HCT116 (cell line): ENCODE measurements around the gene SLC39A10. TPM values are rescaled to one million over a fixed set of nuclear protein-coding genes. Genes with fewer than 3 reads are reported as not detected.

Experiments
- ATAC-seq: fragments of 200-7000 bp; cut with Tn5 transposase; 2 replicates; pipeline ENCODE4 v1.9.1; 2020; ENCODE audit warnings: mild to moderate bottlenecking, moderate library complexity
- BruUV-seq: library from RNA; stranded (reverse); fragments of 400-500 nt; replicated peaks from 2 replicates; lab custom pipeline; 2021; lab: Mats Ljungman, UMichigan
- CTCF ChIA-PET: fragments of 300-600 bp; sonication (Branson Sonifier 250); formaldehyde crosslinking; loops from one replicate; lab custom pipeline; 2021; ENCODE audit warnings: antibody characterized with exemption; lab: Charles Lee
- POLR2A ChIA-PET: fragments of 300-600, 350-600 bp; sonication (Branson Sonifier 250); formaldehyde crosslinking; loops from one replicate; lab custom pipeline; 2021; ENCODE audit warnings: antibody characterized with exemption; lab: Charles Lee
- RAD21 ChIA-PET, 2 experiments: fragments of 300-600 bp; sonication (Branson Sonifier 250); formaldehyde crosslinking; loops; one replicate each; lab custom pipeline; 2023; ENCODE audit warnings: low total read pairs in 2 of 2; ENCODE audit not compliant: uncharacterized antibody in 2 of 2, unreplicated experiment in 2 of 2, low non-redundant PET in 1 of 2; lab: Charles Lee
- DNase-seq: peaks from one replicate; pipeline ENCODE4 v3.0.0-alpha.2; 2010; ENCODE audit warnings: low read depth, low spot score
- H2AFZ ChIP-seq: fragments of 200-600 bp; shearing (Covaris generic), sonication (generic); 2 replicates; pipeline ENCODE4 v1.6.1; 2017; ENCODE audit warnings: low read depth, mixed run types, mixed read lengths, antibody characterized with exemption, low read length; ENCODE audit not compliant: poor library complexity, severe bottlenecking
- H3K27ac ChIP-seq: 2 replicates; pipeline ENCODE4 v1.5.1; 2012; ENCODE audit warnings: low read depth, low read length
- H3K27me3 ChIP-seq: fragments of 200-600 bp; sonication (generic); 2 replicates; pipeline ENCODE4 v1.6.1; 2016; ENCODE audit warnings: mixed run types, low read length, mixed read lengths; ENCODE audit not compliant: insufficient read depth
- H3K36me3 ChIP-seq, 2 experiments: fragments of 200-500 bp in 1 of 2; fragments of 200-600 bp in 1 of 2; sonication (Bioruptor generic) in 1 of 2; sonication (generic) in 1 of 2; 2 replicates each; pipeline versions ENCODE4 v1.5.1 to v1.6.1; 2014 to 2016; ENCODE audit warnings: low read length in 2 of 2, inconsistent platforms in 1 of 2, mixed read lengths in 1 of 2, mixed run types in 1 of 2; ENCODE audit not compliant: insufficient read depth in 2 of 2, control insufficient read depth in 1 of 2
- H3K4me1 ChIP-seq, 2 experiments: fragments of 200-600 bp in 1 of 2; sonication (generic) in 1 of 2; 2 replicates each; pipeline versions ENCODE4 v1.5.1 to v1.6.1; 2012 to 2017; ENCODE audit warnings: low read length in 2 of 2, inconsistent platforms in 1 of 2, mild to moderate bottlenecking in 1 of 2, mixed read lengths in 1 of 2, mixed run types in 1 of 2, moderate library complexity in 1 of 2; ENCODE audit not compliant: insufficient read depth in 2 of 2, control insufficient read depth in 1 of 2
- H3K4me2 ChIP-seq: fragments of 200-600 bp; sonication (generic); 2 replicates; pipeline ENCODE4 v1.6.1; 2017; ENCODE audit warnings: mixed run types, low read length, mixed read lengths
- H3K4me3 ChIP-seq, 2 experiments: fragments of 200-600 bp in 1 of 2; sonication (generic) in 1 of 2; replicated peaks in 1 of 2; 2 replicates each; pipeline ENCODE4 v1.5.1; 2011 to 2016; ENCODE audit warnings: low read length in 2 of 2, control low read depth in 1 of 2, low read depth in 1 of 2, mild to moderate bottlenecking in 1 of 2, mixed read lengths in 1 of 2, mixed run types in 1 of 2
- H3K79me2 ChIP-seq: fragments of 200-600 bp; sonication (generic); 2 replicates; pipeline ENCODE4 v1.6.1; 2017; ENCODE audit warnings: mild to moderate bottlenecking, mixed run types, low read length, moderate library complexity, mixed read lengths; ENCODE audit not compliant: insufficient read depth
- H3K9ac ChIP-seq: fragments of 200-600 bp; sonication (generic); 2 replicates; pipeline ENCODE4 v1.6.1; 2016; ENCODE audit warnings: low read length, mixed read lengths
- H3K9me2 ChIP-seq: fragments of 200-600 bp; sonication (generic), shearing (Covaris generic); 2 replicates; pipeline ENCODE4 v1.6.1; 2017; ENCODE audit warnings: mixed run types, mild to moderate bottlenecking, moderate library complexity; ENCODE audit not compliant: insufficient read depth
- H3K9me3 ChIP-seq, 2 experiments: fragments of 200-500 bp in 1 of 2; fragments of 200-600 bp in 1 of 2; sonication (Bioruptor generic) in 1 of 2; sonication (generic) in 1 of 2; 2 replicates each; pipeline ENCODE4 v1.6.1; 2014 to 2017; ENCODE audit warnings: low read length in 2 of 2, mixed read lengths in 2 of 2, inconsistent platforms in 1 of 2, low read depth in 1 of 2, mild to moderate bottlenecking in 1 of 2, mixed run types in 1 of 2, moderate library complexity in 1 of 2; ENCODE audit not compliant: control insufficient read depth in 1 of 2, insufficient read depth in 1 of 2
- H4K20me1 ChIP-seq: fragments of 200-600 bp; sonication (generic), shearing (Covaris generic); 2 replicates; pipeline ENCODE4 v1.6.1; 2017; ENCODE audit warnings: mixed run types, mild to moderate bottlenecking, moderate library complexity; ENCODE audit not compliant: insufficient read depth
- ATF3 ChIP-seq: IDR thresholded peaks from 2 replicates; pipeline ENCODE4 v1.6.1; 2012
- EZH2phosphoT487 ChIP-seq: fragments of 200-600 bp; IDR thresholded peaks from 2 replicates; pipeline ENCODE4 v1.6.1; 2018; ENCODE audit warnings: antibody characterized with exemption, borderline replicate concordance
- FOSL1 ChIP-seq: IDR thresholded peaks from 2 replicates; pipeline ENCODE4 v1.6.1; 2012; ENCODE audit warnings: low read depth
- JUND ChIP-seq: IDR thresholded peaks from 2 replicates; pipeline ENCODE4 v1.6.1; 2012
- SP1 ChIP-seq: IDR thresholded peaks from 2 replicates; pipeline ENCODE4 v1.6.1; 2012; ENCODE audit warnings: low read depth
- TCF7L2 ChIP-seq: IDR thresholded peaks from 2 replicates; pipeline ENCODE4 v1.7.0; 2011; ENCODE audit warnings: borderline replicate concordance, inconsistent platforms; ENCODE audit not compliant: insufficient read depth, insufficient read length; ENCODE audit errors: extremely low read depth
- ZFX ChIP-seq: fragments of 450-650 bp; IDR thresholded peaks from 2 replicates; pipeline ENCODE4 v1.6.1; 2017
- intact Hi-C: fragments of 100-400 bp; cut with micrococcal nuclease; formaldehyde crosslinking; loops from 2 replicates; pipeline ENCODE4 v1.10.0; 2022
- total RNA-seq: library from RNA; stranded (reverse); gene quantifications from one replicate; pipeline ENCODE4 v1.2.1, GENCODE V29; 2021; ENCODE audit not compliant: unreplicated experiment

SLC39A10 gene
- total RNA-seq, 1 experiment from 2014 or later = 59.0 TPM

GRCh38 chr2:195612611-195613495 is 44.2 kb upstream of the SLC39A10 start:
- peak; percentile 49 for ATAC-seq
- Histone ChIP-seq H3K4me2 (peak overlapping the region; percentile 41), H3K9me2 (no peaks in the 10 kb centered on the region), H3K27ac (no peak overlapping the region)
- POLR2A ChIA-PET = no interaction called here
- no peak for TF ChIP-seq EZH2phosphoT487
- TF ChIP-seq, all 23 proteins: peak for 0
- peak overlapping the region; percentile 12 for H2AFZ ChIP-seq
- RAD21 ChIA-PET = no interaction called here
- H3K4me3 ChIP-seq = no peak overlapping the region
- no peak overlapping the region for H3K9ac ChIP-seq
- H3K79me2 ChIP-seq = no peaks in the 10 kb centered on the region
- H3K4me1 ChIP-seq = peaks cover 3 to 16% of the 10 kb centered on the region in 2 experiments; a peak in 3 of 4 replicates
- intact Hi-C loops = no loop called here
- H3K27me3 ChIP-seq = no peaks in the 10 kb centered on the region
- no peaks in the 10 kb centered on the region for H3K9me3 ChIP-seq
- H4K20me1 ChIP-seq = no peaks in the 10 kb centered on the region
- no peaks in the 10 kb centered on the region for H3K36me3 ChIP-seq
- BruUV-seq = no TSS peak
- DNase-seq = no peak
- CTCF ChIA-PET = no interaction called here

GRCh38 chr2:195613922-195614321 is 43.1 kb upstream of the SLC39A10 start:
- H3K9me2 ChIP-seq = no peaks in the 10 kb centered on the region
- H3K4me3 ChIP-seq = no peak overlapping the region
- TF ChIP-seq ZFX = no peak
- TF ChIP-seq JUND = peak; percentile 64
- peak; percentile 75 for TF ChIP-seq FOSL1
- TF ChIP-seq SP1 = no peak; the same call in 1 of the 2 replicates
- TF ChIP-seq ATF3 = 0 out of 2 replicates have a peak, but pooled peaks have one; percentile 36
- no peak for TF ChIP-seq TCF7L2
- no peaks in the 10 kb centered on the region for H3K36me3 ChIP-seq
- H3K4me2 ChIP-seq = no peak overlapping the region
- no peak overlapping the region for H3K27ac ChIP-seq
- no peaks in the 10 kb centered on the region for H3K79me2 ChIP-seq
- no peaks in the 10 kb centered on the region for H3K27me3 ChIP-seq
- BruUV-seq = no TSS peak
- ChIA-PET RAD21 (no interaction called here), POLR2A (no interaction called here), CTCF (no interaction called here)
- H3K4me1 ChIP-seq = peaks cover 3 to 16% of the 10 kb centered on the region in 2 experiments; a peak in 3 of 4 replicates
- H3K9me3 ChIP-seq = no peaks in the 10 kb centered on the region
- H3K9ac ChIP-seq = no peak overlapping the region
- ATAC-seq = no peak
- intact Hi-C loops = no loop called here
- no peaks in the 10 kb centered on the region for H4K20me1 ChIP-seq
- no peak for DNase-seq
- no peak overlapping the region for H2AFZ ChIP-seq
